Measurements from ENCODE around the gene LINGO3. TPM values are rescaled to one million over a fixed set of nuclear protein-coding genes. Genes with fewer than 3 reads are reported as not detected.
A peak's percentile ranks its signal among the peaks of the same experiment; 100 is the strongest.

The LINGO3 gene
- total and polyA plus RNA-seq, 2 of the 8 experiments (the other 6 are each of a cell fraction or from before 2014, with no cell fraction given) = 0.59 TPM; not detected in 1

DNA sequence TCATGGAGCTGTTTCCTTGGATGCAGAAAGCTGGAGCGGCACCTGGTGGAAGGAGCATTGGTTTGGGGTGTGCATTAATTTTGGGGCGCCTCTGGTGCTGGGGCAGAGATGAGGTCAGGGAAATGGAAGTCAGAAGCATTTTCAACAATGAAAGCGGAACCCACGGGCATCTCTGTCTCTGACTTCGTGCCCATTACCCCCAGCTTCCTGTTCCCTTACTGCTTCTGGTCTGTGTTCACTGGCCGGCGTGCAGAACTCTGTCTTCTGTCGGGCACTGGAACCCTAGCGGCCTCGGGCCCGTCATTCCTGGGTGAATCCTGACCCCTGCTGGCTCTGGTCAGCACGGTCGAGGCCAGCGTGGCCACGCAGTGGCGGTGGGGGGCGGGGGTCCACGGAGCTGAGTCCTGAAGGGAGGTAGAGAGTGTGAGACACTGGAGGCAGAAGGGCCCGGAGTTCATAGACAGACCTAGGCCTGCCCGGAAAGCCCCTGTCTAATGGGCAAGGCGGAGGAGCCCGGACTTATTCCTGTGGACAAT, 7.9 kb upstream of the LINGO3 start (continued):
- TF ChIP-seq EP300 (IDR thresholded peaks at IDR 0.05; ENCODE audit: borderline replicate concordance in 1 of 2, low read depth in 2 of 2, low read length in 2 of 2) = no peak
- TF ChIP-seq TAF1 (IDR thresholded peaks at IDR 0.05; ENCODE audit: low read depth, low read length) = no peak
- TF ChIP-seq SUZ12 (IDR thresholded peaks at IDR 0.05; ENCODE audit: low read length) = no peak
- no peak for TF ChIP-seq TBP (IDR thresholded peaks at IDR 0.05; ENCODE audit: low read depth, low read length)
- peak; percentile 41; the same call in 1 of the 2 replicates for TF ChIP-seq KDM5A (IDR thresholded peaks at IDR 0.05; ENCODE audit: low read length)
- TF ChIP-seq EGR1 (IDR thresholded peaks at IDR 0.05; ENCODE audit: borderline replicate concordance, low read depth, low read length) = no peak
- no peak for TF ChIP-seq CTBP2 (IDR thresholded peaks at IDR 0.05; ENCODE audit: borderline replicate concordance, insufficient read depth, insufficient read length, low read length)
- TF ChIP-seq, protein P1, sequence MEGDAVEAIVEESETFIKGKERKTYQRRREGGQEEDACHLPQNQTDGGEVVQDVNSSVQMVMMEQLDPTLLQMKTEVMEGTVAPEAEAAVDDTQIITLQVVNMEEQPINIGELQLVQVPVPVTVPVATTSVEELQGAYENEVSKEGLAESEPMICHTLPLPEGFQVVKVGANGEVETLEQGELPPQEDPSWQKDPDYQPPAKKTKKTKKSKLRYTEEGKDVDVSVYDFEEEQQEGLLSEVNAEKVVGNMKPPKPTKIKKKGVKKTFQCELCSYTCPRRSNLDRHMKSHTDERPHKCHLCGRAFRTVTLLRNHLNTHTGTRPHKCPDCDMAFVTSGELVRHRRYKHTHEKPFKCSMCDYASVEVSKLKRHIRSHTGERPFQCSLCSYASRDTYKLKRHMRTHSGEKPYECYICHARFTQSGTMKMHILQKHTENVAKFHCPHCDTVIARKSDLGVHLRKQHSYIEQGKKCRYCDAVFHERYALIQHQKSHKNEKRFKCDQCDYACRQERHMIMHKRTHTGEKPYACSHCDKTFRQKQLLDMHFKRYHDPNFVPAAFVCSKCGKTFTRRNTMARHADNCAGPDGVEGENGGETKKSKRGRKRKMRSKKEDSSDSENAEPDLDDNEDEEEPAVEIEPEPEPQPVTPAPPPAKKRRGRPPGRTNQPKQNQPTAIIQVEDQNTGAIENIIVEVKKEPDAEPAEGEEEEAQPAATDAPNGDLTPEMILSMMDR (IDR thresholded peaks at IDR 0.05; ENCODE audit: control extremely low read depth in 1 of 3, insufficient read depth in 1 of 3, low read depth in 1 of 3, low read length in 3 of 3) = peak; percentile 85 to 93 (median 88)
- TF ChIP-seq GTF2F1 (IDR thresholded peaks at IDR 0.05; ENCODE audit: borderline replicate concordance, low read depth, low read length) = no peak
- peak; percentile 40; the same call in 1 of the 2 replicates for TF ChIP-seq TEAD4 (IDR thresholded peaks at IDR 0.05; ENCODE audit: low read depth, low read length)
